Globus pallidus (tissue), 1 donor: ENCODE measurements around the gene DTX2.
A peak's percentile ranks its signal among the peaks of the same experiment; 100 is the strongest.
"Not testable (repeated sequence)": the region's sequence is repeated elsewhere in the genome, so short reads cannot be mapped to it uniquely, and the experiment has no call there.

ENCODE experiments used
- DNase-seq: peaks from one replicate; pipeline ENCODE4 v3.0.0-alpha.2; 2015; ENCODE audit warnings: low spot score

The DTX2 gene

GRCh38 chr7:76443846-76444245 is 17.7 kb upstream of the DTX2 start:
- not testable (repeated sequence) for DNase-seq

DNA sequence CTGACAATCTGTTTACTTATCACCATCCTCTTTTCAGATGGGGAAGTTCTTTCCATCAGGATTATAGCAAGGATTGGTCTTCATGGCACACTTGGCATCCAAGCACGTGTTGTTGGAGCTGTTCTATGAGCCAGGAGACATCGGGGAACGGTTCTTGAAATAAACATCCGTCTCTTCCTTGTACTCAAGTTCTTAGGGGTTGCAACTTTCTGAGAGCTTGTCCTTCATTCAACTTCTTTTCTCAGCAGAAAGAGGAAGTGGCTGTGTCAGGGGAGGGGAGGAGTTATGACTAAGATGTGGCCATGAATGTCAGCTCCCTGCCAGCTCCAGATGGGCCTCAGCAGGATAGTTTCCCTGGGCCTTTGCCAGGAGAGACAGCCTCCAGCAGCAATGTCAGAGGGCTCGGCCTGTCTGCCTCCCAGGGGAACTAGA is 15.9 kb upstream of the DTX2 start:
- peak; percentile 37 for DNase-seq

GRCh38 chr7:76457017-76457416 is 4.5 kb upstream of the DTX2 start:
- DNase-seq: not testable (repeated sequence)

GRCh38 chr7:76458504-76458903 is 3.0 kb upstream of the DTX2 start:
- DNase-seq: not testable (repeated sequence)

- DNase-seq: not testable (repeated sequence)
Measured at GRCh38 chr7:76460767-76461166, 742 bp upstream of the DTX2 start.

GRCh38 chr7:76462271-76462882 is 868 bp downstream of the DTX2 start:
- not testable (repeated sequence) for DNase-seq

DNA sequence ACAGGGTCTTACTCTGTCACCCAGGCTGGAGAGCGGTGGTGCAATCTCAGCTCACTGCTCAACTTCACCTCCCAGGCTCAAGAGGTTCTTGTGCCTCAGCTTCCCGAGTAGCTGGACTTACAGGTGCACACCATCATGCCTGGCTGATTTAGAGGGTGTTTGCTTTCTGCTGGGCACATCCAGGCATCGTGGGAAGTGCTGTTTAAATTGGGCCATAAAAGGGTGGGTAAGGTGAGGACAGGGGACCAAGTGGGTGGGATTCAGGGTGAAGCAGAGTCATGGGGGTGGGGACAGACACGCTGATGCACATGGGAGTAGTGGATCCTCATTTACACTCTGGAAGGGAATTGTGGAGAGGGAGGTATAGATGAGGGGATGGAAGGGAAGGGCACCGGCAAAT is 3.5 kb downstream of the DTX2 start:
- DNase-seq: not testable (repeated sequence)

GRCh38 chr7:76465950-76466349 is 4.4 kb downstream of the DTX2 start:
- DNase-seq: not testable (repeated sequence)

- DNase-seq: not testable (repeated sequence)
Measured at GRCh38 chr7:76467743-76468404, 6.4 kb downstream of the DTX2 start.

DNA sequence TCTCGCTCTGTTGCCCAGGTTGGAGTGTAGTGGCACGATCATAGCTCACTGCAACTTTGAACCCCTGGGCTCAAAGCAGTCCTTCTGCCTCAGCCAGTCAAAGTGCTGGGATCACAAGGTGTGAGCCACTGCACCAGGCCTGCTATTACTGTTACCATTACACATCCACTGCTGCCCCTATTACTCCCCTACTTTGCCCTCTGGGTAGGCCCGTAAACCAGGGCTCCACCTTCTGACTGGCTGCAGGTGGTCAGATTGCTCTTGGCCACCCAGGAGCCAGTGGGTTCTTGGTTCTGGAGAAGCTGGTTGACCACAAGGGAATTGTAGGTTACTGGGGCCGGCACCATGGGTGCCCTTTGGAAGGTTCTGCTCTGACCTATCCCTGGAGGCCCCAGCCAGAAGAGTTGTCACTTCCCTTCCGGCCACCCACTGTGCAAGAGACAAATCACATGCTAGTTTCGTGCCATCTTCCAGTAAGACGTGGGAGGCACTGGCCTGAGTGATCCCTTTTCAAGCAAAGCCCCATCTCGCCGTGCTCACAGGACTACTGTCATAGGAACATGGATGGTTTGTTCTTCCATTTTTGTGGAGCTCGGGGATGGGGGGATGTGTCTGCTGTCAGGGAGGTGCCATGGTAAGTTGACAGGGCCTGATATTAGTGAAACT is 10.2 kb downstream of the DTX2 start:
- not testable (repeated sequence) for DNase-seq

- DNase-seq: not testable (repeated sequence)
Measured at GRCh38 chr7:76473097-76473496, 11.6 kb downstream of the DTX2 start.

DNA sequence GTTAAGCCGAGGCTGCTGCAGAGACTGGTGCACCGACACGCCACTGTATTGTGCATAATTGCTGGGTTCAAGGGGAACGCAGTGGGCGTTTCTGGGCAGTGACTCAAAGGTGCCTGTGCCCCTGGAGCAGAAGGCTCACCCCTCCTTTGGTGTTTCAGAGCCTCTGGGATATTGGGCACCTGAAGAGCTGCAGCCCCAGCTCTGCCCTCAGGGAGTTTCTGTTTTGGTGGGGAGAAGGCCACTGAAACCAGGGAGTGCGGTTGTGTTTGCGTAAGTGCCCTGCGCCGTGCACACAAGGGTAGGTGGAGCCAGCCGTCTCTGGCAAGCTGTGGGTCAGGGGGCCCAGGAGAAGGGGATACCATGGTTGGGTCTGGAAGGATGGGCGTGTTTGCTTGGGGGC is 14.8 kb downstream of the DTX2 start:
- not testable (repeated sequence) for DNase-seq

DNA sequence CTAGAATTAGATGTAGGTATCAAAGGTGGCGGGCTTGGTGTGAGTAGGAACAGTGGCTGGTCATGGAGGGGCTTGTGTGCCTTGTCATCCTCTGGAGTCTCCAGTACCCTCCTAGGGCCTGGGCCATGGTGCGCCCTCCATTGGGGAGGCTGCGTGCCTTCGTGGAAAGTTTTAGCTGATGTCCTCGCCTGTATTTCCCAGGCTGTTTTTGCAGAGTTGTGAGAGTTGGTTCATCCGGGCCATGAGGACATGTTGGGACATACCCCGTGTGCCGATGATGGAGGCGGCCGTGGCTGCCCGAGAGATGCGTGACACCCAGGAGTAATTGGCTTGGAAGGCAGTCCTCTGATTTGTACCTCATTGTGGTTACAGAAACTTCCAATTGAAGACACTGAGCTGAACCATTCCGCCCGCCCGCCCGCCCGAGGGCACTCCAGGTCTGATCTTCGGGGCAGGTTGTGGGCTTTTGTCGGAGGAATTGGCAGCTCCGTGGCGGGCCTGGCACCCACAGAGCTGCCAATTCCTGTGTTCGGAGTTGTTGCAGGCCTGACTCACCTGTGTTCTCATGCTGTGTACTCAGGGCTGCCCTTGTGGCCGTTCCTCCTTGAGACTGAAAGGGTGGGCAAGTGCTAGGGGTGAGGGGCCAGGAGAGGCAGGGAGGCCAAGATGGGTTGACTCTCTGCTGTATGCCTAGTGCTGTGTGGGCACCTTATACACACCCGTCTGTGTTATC is 15.4 kb downstream of the DTX2 start:
- DNase-seq: not testable (repeated sequence)

GRCh38 chr7:76479628-76480027 is 18.1 kb downstream of the DTX2 start:
- DNase-seq: not testable (repeated sequence)

- DNase-seq: not testable (repeated sequence)
Measured at GRCh38 chr7:76480403-76481253, 19.1 kb downstream of the DTX2 start.

DNA sequence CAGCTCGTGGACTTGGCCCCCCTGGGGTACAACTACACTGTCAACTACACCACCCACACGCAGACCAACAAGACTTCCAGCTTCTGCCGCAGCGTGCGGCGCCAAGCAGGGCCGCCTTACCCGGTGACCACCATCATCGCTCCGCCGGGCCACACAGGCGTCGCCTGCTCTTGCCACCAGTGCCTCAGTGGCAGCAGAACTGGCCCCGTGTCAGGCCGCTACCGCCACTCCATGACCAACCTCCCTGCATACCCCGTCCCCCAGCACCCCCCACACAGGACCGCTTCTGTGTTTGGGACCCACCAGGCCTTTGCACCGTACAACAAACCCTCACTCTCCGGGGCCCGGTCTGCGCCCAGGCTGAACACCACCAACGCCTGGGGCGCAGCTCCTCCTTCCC is 21.2 kb downstream of the DTX2 start:
- DNase-seq: not testable (repeated sequence)

- DNase-seq: not testable (repeated sequence)
Measured at GRCh38 chr7:76483081-76483480, 21.6 kb downstream of the DTX2 start.

- not testable (repeated sequence) for DNase-seq
Measured at GRCh38 chr7:76484456-76484855, 22.9 kb downstream of the DTX2 start.

DNA sequence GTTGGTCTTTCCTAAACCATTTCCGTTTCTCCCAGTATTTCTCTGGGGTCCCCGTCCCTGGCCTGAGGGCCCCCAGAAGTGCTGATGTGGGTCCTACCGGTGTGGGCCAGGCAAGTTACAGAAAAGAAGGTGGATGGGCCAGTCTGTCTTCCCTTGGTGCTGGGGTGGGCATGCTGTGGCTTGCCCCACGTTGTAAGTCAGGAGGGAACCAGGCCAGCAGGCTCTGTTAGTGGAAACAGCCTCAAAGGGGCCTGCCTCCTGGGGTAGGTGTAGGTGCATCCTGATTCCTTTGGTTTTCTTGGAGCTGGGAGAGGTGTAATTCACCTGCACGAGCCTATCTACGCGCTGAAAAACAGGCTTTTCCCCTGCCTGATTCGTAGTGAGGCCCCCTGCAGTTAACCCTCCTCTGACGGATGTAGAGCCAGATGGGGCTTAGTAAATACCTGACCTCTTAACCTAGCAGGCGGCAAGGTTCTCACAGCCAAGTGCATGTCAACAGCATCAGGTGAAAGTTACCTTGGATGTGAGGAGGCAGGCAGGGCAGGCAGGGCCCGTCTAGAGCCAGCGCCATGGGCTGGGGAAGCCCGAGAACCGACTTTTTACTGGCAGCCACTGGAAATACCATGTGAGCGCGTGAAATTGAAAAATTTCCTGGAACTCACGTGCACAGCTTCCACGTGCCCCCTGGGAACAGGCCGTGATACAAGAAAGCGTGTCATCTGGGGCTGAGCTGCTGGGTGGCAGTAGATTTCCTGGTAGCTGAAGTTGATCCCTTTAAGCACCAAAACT is 24.5 kb downstream of the DTX2 start:
- DNase-seq: not testable (repeated sequence)

DNA sequence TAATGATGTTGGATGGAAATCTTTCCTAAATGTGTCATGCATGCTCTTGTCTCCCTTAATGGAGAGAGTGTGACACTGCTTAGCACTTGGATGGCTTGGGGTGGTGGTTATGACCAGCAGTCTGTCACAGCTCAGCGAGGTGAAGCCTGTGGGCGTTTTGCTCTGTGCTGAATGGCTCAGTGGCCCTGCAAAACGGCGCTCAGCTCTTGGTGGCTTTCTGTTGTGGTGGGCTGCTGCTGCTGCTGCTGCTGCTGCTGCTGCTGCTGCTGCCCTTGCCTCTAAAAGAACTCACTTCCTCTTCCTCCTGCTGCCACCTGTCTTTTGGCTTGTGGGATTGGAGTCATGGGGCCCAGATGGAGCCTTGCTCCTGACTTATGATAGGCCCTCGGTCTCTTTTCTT is 25.1 kb downstream of the DTX2 start:
- not testable (repeated sequence) for DNase-seq

DNA sequence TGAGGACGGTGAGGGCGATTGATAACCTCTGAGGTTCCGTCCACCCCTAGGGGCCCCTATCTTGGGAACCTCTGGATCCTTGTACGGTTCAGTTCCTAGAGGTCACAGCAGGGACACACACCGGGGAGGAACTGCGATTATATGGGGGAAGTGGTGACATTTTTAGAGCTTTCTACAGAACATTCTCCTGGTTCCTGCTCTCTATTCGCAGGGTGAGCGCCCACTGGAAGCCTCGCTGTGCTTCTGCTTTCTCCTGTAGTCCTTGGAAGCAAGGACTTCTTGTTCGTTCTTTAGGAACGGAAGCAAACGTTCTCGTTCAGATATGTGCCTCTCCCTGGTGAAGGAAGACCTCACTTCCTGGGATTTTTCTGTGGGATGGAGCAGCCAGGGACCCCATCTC is 26.5 kb downstream of the DTX2 start:
- DNase-seq: not testable (repeated sequence)
